Vagina (tissue), 2 donors: ENCODE measurements around the gene SAMD9.

ENCODE experiments used
- POLR2AphosphoS5 ChIP-seq, 2 donors: sonication (generic); formaldehyde crosslinking; IDR thresholded peaks; one replicate each; pipeline ENCODE4 v1.9.0; 2017; ENCODE audit warnings: antibody characterized with exemption in 2 of 2, mild to moderate bottlenecking in 2 of 2, low read depth in 1 of 2; ENCODE audit not compliant: insufficient read depth in 1 of 2
- TF ChIP-seq, protein P1 (sequence below), 3 experiments: fragments of 450-650 bp in 2 of 3; fragments of 200-600 bp in 1 of 3; sonication (generic) in 1 of 3; IDR thresholded peaks; one replicate each; pipeline ENCODE4 v1.5.1; 2017 to 2019; ENCODE audit warnings: antibody characterized with exemption in 3 of 3, mild to moderate bottlenecking in 2 of 3, moderate library complexity in 2 of 3

DNA sequence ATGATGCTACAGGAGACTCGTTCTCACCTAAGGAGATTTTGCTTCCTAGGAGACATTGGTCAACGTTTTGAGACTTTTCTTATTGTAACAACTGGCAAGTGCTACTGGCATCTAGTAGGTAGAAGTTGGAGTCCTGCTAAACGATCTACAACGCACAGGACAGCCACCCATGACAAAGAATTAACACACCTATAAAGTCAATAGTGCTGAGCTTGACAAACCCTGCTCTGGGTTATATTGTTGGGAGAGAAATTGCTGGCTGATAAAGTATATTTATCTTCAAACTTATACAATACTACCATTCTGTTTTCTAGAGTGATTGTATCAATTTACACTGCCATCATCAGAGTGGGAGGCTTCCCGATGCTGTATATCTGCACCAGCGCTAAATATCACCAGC, 57.8 kb downstream of the SAMD9 start:
- TF ChIP-seq, protein P1, sequence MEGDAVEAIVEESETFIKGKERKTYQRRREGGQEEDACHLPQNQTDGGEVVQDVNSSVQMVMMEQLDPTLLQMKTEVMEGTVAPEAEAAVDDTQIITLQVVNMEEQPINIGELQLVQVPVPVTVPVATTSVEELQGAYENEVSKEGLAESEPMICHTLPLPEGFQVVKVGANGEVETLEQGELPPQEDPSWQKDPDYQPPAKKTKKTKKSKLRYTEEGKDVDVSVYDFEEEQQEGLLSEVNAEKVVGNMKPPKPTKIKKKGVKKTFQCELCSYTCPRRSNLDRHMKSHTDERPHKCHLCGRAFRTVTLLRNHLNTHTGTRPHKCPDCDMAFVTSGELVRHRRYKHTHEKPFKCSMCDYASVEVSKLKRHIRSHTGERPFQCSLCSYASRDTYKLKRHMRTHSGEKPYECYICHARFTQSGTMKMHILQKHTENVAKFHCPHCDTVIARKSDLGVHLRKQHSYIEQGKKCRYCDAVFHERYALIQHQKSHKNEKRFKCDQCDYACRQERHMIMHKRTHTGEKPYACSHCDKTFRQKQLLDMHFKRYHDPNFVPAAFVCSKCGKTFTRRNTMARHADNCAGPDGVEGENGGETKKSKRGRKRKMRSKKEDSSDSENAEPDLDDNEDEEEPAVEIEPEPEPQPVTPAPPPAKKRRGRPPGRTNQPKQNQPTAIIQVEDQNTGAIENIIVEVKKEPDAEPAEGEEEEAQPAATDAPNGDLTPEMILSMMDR (IDR thresholded peaks at IDR 0.05), result no peak
- no peak for TF ChIP-seq POLR2AphosphoS5 (IDR thresholded peaks at IDR 0.05; ENCODE audit: insufficient read depth in 1 of 2, low read depth in 1 of 2)
